Activated CD8-positive, alpha-beta memory T cell treated with anti-CD3 and anti-CD28 coated beads, Interleukin-2, amount 50 U/mL, for 4 hours (primary cell): ENCODE results near the gene TEAD1.

Experiments
- DNase-seq: peaks from one replicate; pipeline ENCODE4 v3.0.0-alpha.2; 2020

Gene TEAD1

DNA sequence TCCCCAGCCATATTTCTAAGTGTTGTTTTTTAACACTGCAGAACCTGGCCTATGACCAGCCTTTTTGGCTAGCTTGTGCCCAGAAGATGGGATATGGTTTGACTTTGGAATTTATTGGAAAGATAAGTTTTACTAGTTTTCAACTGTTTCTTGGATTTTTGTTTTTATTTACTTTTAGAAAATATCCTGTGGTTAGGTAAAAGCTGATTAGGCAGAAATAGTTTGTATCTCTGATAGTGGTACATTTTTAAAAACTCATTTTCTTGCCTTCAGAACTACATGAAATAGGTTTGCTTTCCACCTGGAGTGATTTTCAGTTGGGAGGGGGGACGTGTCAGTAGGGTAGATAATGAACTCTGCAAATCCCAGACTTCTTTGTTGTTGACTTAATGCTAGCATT, 243.6 kb downstream of the TEAD1 start:
- no peak for DNase-seq

DNA sequence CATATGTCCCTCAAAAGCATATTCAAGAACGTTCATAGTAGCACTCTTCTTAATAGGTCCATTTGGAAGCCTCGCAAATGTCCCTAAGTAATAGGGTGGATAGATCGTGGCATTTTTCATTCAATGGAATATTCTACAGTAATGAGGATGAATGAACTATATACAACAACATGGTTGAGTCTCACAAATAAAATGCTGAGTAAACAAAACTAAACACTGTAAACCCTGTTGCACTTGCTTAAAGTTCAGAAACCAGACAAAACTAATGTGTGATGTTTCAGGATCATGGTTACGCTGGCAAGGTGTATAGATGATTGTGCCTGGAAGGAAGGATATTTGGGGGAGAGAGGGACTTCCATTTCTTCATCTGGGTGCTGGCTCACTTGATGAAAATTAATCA, 244.4 kb downstream of the TEAD1 start:
- DNase-seq, result no peak

DNA sequence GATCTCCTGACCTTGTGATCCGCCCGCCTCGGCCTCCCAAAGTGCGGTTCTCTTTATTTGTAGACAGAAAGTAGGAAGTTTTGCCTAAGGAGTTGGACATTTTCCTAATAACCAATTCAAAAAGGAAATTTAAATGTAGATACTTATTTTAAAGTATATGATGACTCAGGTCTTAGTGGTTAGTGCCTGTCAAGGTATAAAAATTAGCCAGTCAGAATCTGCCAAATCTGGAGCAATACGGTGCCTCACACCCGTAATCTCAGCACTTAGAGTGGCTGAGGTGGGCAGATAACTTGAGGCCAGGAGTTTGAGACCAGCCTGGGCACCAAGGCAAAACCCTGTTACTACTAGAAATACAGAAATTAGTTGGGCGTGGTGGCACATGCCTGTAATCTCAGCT, 248.2 kb downstream of the TEAD1 start:
- DNase-seq, result no peak

DNA sequence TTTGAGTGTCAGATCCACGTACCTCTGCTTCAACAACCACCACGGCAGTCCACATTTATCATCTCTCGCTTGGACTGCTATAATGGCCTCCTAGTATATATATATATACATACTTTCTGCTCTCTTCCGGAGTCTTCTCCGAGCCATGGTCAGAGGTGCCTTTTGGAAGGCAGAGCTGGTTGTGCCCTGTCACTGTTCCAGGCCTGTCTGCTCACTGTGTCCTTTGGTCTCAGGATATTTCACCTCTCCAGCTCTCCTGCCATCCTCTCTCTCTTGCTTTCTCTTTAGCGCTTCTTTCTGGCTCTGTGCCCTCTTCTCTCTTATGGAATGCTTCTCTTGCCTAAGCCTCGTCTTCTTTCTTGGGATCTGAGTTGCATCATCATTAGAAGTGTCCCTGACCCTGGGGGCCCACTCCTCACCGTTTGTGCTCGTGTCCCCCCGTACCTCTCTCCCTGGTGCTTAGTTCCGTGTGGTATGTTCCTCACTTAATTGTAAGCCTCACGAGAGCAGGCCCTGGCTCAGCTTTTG, 248.8 kb downstream of the TEAD1 start:
- no peak for DNase-seq

DNA sequence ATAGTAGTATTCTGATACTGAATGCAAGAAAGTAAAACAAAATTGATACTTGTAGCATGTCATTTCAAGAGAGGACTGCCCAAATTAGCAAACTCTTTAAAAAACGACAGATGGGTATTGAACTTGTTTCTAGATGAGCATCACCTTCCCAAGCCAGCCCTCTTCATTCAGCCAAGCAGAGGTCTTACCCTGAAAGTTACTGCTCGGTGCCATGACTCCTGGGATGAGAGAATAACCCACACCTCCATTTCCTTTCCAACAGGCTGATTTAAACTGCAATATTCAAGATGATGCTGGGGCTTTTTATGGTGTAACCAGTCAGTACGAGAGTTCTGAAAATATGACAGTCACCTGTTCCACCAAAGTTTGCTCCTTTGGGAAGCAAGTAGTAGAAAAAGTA, 250.4 kb downstream of the TEAD1 start:
- DNase-seq, result no peak

DNA sequence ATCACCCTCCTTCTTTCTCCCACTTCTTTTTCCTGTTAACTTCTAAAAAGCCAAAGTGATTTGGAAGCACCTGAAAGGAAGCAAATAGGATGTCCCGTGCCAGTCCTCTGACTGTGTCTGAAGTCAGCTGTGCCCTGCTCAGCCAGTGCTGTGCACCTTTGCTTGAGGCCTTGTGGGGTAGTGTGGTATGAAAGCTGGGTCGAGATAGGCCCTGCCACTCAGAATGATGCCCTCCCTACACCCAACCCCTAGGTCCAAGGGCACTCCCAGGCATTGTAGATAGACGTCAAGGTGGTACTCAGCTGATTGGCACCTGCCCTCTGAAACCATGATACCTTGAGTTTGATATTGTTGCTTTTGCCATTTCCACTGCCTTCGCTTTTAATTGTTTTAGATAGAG, 251.3 kb downstream of the TEAD1 start:
- DNase-seq, result no peak

DNA sequence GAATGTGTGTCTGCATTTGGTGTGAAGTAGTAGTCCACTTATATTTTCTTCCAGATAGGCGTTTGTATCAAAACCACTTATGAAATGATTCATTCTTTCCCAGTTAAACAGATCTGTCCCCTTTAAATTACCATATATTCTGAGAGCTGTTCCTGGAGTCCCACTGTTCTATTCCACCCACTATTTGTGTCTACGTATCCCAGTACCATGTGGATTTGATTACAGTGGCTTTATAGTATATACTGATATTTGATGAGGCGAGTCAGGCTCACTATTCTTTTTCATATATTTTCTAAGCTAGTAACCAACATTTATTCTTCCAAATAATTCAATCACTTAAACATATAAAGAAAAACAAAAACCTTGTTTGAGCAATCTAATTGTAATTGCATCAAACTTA, 253.0 kb downstream of the TEAD1 start:
- DNase-seq, result no peak

DNA sequence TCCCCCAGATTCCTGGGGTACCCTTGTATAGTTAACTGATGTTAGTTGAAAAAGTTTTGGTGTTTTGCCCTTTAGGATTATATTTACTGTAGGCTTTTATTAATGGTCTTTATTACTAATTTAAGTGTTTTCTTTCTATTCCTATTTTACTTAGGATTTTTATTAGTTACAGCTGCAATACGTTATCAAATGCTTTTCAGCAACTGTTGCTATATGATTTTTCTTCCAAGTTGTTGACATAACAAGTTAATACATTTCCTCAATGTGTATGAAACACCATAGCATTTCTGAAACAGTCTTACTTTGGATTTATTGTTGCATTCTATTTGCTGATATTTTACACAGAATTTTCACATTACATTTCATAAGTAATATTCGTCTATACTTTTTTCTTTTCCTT, 253.7 kb downstream of the TEAD1 start:
- no peak for DNase-seq

DNA sequence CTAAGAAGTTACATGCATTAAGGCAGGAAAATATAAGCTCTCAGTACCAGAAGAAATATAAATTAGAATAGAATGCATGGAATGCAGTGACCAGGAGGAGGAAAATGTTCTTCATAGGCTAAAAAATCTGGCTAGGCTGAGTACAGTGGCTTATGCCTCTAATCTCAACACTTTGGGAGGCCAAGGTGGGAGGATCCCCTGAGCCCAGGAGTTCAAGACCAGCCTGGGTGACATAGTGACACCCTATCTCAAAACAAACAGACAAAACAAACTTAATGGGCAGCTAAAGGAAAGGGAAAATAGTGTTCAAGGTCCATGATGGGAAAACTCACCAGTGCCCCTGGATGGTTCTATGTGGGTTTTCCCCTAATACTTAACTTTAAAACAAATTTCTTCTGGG, 256.6 kb downstream of the TEAD1 start:
- DNase-seq, result no peak

DNA sequence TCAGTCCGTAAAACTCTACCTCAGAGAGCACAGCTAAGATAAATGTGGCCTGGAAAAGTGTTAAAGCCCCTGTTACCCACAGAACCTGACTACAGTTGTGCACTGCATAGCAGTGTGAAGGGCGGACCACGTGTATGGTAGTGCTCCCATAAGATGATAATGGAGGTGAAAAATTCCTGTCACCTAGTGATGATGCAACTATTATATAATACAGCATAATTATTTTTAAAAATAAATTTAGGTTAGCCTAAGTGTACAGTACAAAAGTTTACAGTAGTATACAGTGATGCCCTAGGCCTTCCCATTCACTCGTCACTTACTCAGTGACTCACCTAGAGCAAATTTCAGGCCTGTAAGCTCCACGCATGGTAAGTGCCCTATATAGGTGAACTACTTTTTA, 258.3 kb downstream of the TEAD1 start:
- DNase-seq, result no peak

DNA sequence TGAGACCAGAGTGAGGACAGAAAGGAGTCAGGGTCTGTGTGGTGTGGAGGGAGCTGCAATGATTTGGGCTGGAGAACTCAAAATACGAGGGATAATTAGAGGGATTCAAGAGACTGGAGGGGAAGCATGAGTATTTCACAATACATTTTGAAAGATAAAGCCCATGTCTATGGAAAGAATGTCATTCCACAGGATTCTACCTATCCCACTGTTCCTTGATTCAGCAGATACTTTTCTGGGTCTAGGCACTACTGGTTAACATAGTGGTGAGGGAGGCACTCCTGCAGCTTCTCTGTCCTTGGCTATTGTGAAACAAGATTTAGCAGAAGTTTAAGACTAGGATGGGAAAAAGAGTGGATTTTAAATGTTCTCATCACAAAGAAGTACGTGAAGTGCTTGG, 262.0 kb downstream of the TEAD1 start:
- DNase-seq, result no peak

DNA sequence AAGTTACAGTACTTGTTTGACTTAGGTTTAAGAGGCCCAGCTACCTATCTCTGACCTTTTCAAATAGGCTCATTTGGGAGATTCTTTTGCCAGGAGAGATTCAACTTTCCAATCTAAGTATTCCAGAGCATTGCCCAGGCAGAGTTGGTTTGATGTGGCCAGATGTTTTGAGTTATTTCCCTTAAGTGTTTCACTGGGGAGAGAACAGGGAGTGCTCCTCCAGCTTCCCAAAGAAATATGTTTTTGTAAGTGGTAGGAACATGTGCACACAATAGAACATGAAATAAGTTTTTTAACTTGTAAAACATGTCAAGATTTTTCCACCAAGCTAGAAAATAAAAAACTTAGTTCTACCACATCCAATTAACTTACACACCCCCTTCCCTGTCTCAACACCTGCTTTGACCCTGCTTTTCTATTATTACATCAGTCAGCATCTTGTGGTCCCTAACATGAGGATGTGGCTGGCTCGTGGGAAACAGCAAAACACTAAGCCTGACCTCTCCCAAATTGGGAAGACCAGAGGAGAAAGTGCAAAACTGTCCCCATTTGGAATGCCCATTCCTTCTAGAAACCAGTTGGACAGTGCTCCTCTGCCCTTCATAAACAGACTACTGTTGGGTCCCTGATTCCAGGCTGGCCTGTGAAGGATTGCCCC, 264.5 kb downstream of the TEAD1 start:
- no peak for DNase-seq

DNA sequence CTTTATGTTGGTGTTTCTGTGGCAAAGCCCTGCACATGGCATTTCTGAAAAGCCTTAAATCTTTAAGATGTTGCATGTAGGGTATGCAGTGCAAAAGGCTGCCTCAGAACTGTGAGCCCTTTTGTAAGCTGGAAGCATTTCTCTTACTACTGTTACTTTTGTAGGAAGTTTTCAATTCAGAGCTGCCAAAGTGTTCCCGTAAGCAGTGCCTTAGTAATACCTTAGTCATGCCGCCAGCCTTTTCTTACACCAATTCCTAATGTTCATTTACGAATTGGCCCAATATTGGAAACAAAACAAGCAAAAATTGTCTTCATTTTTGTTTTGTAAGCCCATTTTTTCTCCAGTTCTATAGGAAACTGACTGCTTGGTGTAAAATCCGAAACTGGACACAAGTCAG, 267.4 kb downstream of the TEAD1 start:
- no peak for DNase-seq

DNA sequence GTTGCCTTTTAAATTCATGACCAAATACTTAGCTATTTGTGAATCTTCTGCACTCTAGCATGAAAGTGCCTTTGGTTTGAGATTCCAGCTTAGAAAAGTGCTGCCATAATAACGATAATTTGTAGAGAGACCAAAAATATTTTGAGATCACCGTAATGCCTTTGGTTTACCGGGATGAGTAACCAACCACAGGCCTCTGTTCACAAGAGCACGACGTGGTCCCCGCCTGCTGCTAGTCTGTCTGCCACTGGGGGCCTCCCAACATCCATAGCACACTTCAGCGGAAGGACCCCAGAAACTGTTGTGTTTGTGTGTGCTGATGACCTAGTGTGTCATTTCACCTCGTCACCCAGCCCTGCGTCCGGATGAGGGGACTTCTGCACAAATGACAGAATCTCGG, 267.9 kb downstream of the TEAD1 start:
- no peak for DNase-seq

DNA sequence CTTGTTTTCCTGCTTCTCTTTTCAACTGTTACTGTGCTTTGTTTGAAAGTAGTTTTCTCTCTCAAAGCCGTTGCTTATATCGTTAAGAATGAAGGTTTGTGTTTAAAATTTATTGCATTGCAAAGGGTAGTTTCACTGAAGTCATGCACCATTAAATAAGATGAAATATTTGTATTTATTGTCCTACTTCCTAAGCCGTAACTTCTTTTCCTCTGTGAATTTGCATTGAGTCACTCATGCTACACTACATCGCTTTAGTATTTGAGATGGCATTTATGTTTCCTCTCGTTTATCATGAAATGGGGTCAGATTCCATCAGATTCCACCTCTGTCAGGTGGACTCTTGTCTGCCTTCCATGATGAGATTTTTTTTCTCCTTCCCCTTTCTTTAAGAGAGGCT, 269.1 kb downstream of the TEAD1 start:
- DNase-seq, result no peak

DNA sequence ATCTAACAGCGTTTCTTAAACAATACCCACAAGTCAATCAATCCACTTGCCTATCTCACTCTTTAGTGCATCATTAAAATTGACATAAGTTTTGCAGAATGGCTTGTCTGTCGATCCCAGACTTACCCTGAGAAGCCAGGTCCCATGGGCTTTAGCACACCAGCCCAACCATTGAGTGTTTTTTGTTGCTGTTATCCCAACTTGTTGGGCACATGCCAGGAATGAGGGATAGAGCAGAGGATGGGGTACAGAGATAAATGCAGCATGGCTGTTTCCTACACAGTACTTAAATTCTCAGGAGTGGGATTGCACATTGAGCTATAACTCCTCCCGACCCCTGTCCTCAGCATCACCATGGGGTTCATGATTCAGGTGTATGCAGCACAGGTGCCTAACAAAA, 270.7 kb downstream of the TEAD1 start:
- no peak for DNase-seq

DNA sequence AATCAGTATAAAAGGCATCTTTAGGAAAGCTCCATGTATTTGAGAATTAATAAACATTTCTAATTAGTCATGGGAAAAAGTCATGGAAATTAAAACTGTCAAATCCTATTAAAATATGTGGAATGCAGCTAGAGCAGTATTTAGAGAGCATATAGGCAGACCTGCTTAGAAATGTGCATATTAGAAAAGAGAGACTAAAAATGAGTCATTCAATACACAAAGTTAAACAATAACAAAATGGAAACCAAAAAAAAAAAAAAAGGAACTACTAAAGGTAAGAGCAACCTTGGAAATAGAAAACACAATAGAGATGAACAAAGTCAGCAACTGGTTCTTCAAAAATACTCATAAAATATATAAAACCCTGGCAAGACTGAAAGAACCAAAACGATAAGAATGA, 275.2 kb downstream of the TEAD1 start:
- DNase-seq, result no peak

DNA sequence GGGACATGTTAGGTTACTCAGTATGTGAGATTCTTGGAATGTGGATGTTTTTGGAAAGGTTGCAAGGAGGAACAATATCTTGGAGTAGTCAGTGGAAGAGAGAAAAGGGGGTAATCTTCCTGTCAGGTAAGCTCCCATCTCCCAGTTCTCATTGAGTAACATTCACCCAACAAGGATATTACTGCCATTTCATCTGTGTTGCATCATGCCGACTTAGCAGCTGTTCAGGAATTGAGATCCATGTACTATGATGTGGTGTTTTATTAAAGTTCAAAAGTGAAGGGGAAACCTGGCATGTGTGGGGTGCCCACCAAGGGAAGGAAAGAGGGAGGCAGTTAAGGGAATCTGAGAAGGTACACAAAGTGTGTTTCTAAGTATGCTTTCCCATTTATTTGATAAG, 276.4 kb downstream of the TEAD1 start:
- no peak for DNase-seq

DNA sequence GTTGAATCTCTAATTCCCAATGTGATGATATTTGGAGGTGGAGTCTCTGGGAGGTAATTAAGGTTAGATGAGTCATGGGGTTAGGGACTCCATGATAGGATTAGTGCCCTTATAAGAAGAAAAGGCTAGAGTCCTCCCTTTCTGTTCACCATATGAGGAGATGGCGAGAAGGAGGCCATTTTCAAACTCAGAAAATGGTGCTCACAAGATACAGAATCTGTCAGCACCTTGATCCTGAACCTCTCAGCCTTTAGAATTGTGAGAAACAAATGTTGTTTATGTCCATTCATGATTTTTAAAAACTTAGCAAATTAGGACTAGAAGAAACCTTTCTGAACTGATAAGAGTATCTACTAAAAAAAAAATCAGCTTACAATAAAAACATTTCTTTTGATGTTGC, 277.2 kb downstream of the TEAD1 start:
- DNase-seq, result no peak

DNA sequence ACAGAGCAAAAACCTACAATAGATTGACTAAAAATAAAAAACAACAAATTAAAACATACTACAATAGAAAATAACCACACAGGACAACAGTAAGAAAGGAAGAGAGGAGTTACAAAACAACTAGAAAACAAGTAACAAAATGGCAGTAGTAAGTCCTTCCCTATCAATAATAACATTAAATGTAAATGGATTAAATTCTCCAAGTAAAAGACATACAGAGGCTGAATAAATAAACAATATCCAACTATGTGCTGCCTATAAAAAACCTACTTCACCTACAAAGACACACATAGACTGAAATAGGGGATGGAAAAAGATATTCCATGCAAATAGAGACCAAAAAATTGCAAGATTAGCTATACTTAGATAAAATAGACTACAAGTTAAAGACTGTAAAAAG, 277.9 kb downstream of the TEAD1 start:
- DNase-seq, result no peak

DNA sequence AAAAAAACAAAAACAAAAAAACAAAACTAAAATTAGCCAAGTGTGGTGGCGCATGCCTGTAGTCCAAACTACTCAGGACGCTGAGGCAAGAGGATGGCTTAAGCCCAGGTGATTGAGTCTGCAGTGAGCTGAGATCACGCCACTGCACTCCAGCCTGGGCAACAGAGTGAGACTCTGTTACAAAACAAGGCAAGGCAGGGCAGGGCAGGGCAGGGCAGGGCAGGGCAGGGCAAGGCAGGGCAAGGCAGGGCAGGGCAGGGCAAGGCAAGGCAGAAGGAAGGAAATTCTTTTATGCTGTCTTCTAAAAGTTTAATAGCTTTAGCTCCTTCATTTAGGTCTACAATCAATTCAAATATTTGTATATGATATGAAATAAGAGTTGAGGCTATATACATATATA, 284.8 kb downstream of the TEAD1 start:
- DNase-seq, result no peak

DNA sequence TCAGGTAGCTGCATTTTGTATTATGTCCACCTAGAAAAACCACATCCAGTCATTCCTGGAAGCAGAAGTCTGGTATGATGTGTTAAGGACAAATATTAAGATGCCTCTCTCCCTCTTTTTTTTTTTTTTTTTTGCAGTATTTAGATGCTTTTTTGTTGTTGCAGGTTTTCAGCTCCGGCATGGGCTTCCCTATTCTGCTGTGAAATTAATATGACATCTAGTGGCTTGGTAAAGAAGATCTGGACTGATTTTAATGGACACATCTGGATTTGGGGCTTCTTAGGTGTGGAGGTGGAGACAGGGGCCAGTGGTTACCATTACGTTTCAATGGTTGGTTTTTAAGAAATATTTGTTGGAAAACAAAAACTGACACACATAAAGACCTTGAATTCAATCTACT, 287.4 kb downstream of the TEAD1 start:
- no peak for DNase-seq

DNA sequence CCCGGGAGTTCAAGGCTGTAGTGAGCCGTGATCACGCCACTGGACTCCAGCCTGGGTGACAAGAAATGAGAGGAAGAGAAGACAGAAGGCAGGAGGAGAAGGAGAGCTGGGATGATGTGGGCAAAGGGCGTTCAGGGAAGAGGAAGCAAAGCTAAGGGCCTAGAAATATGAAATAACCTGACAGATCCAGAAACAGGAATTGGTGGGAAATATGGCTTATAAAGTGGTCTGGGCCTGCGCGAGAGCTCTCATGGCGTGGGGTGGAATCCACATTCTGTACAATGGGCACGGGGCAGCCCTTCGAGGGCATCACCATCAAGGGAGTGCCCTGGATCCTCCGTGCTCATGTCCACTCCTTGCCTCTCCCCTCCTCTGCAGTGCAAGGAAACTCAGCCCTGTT, 288.1 kb downstream of the TEAD1 start:
- DNase-seq, result no peak

DNA sequence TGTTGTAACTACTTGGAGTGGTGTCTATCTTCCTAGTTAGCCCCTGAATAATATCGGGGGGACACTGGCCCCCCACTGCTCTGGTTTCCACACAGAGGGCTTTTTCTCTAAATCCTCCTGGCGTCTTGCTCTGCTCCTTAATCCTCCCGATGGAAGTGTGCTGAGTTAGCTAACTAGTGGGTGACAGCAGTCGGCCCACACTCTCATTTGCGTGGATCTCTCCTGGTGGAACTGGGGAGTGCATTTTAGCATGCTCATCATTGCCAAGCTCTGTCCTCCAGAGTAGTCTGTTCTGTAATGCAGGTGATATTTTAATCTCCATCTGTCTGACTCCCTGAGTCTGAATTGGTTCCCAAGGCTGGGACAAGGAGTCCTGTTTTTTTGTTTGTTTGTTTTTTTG, 288.8 kb downstream of the TEAD1 start:
- DNase-seq, result no peak

DNA sequence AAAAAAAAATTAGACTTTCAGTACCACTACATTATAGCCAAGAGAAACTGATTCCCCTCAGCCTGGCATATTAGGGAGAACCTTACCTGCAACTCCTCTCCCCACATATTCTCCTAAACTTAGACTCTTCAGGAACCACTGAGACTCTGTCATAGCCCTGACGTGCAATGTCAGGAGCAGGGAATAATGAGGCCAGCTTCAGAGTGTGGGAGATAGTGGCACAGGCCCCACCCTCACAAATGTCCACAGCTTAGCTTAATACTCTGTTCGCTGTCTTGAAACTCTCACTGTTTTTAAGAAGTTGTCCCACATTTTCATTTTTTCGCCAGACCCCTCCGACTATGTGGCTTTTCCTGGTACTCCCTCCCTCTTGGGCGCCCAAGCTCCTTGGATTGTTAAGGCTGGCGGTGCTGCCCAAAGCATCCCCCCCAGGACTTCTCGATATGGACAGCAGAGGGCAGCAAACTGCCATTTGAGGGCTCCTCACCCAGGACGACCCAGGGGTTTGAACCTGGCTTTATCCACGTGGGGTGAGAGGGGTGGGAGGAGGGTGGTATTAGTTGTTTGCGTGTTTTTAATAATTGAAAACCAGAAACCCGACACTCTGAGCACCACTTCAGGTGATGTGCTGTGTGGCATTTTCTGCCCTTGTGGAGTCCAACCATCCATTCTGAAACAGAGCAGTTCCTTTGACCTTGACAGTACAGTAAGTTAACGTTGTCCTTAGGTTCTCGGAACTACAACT, 289.7 kb downstream of the TEAD1 start:
- DNase-seq, result peak; percentile 59
